ENCODE data around the gene MATN4. TPM values are rescaled to one million over a fixed set of nuclear protein-coding genes. Genes with fewer than 3 reads are reported as not detected.

Gene MATN4, protein sequence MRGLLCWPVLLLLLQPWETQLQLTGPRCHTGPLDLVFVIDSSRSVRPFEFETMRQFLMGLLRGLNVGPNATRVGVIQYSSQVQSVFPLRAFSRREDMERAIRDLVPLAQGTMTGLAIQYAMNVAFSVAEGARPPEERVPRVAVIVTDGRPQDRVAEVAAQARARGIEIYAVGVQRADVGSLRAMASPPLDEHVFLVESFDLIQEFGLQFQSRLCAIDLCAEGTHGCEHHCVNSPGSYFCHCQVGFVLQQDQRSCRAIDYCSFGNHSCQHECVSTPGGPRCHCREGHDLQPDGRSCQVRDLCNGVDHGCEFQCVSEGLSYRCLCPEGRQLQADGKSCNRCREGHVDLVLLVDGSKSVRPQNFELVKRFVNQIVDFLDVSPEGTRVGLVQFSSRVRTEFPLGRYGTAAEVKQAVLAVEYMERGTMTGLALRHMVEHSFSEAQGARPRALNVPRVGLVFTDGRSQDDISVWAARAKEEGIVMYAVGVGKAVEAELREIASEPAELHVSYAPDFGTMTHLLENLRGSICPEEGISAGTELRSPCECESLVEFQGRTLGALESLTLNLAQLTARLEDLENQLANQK
- total RNA-seq (not detected), polyA plus RNA-seq (under 1 TPM in 2 of 3 donors, not detected in 1; 0.19 to 0.52 TPM)
- long read RNA-seq, donor 1: 0 reads
- long read RNA-seq, donor 2, partial matches to known transcripts: 37 of 43 reads
- long read RNA-seq, donor 2, other reads (novel, unspliced or antisense): 6 of 43 reads

DNA sequence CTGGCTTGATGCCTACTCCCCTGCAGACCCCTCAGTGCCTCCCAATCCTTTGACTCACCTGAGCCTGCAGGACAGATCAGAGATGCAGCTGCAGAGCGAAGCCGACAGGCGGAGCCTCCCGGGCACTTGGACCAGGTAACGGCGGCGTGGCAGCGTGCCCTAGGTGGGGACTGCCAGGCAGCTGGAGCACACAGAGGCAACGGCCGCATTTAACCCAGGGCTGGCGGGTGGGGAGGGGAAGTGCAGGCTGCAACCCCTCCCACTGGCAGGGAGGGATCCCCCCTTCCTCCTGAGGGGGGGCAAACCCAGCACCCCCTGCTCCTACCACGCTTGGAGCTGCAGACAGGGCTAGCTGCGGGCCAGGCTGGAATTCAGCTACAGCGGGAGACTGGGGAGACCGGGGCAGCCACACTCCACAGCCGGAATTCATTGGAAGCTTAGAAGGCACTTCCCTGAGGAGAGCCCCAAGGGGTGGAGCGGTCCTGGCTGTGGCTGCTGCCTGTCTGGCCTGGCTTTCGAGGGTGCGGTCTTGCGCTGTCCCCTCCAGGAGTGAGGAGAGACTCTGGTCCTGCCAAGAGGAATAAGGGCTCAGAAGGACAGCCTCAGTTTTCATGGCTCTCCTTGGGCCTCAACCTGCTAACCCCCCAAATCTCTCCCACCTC, at the start of gene MATN4:
Gene MATN4 (minus strand): TSS at position 183 of the 662 bp plus-strand sequence. CDS start 2,717 bp downstream, outside the sequence.
- no peaks in the 10 kb centered on the region for H3K36me3 ChIP-seq
- H3K9me3 ChIP-seq: no peaks in the 10 kb centered on the region
- TF ChIP-seq POLR2AphosphoS5 (IDR thresholded peaks at IDR 0.05) (no peak), POLR2A (IDR thresholded peaks at IDR 0.05) (no peak)
- TF ChIP-seq, protein P1, sequence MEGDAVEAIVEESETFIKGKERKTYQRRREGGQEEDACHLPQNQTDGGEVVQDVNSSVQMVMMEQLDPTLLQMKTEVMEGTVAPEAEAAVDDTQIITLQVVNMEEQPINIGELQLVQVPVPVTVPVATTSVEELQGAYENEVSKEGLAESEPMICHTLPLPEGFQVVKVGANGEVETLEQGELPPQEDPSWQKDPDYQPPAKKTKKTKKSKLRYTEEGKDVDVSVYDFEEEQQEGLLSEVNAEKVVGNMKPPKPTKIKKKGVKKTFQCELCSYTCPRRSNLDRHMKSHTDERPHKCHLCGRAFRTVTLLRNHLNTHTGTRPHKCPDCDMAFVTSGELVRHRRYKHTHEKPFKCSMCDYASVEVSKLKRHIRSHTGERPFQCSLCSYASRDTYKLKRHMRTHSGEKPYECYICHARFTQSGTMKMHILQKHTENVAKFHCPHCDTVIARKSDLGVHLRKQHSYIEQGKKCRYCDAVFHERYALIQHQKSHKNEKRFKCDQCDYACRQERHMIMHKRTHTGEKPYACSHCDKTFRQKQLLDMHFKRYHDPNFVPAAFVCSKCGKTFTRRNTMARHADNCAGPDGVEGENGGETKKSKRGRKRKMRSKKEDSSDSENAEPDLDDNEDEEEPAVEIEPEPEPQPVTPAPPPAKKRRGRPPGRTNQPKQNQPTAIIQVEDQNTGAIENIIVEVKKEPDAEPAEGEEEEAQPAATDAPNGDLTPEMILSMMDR (IDR thresholded peaks at IDR 0.05 in 8 of 11, conservative IDR thresholded peaks at IDR 0.05 in 3 of 11): no peak
- DNase-seq: no peak
- peaks cover 0 to 21% (median 15%) of the 10 kb centered on the region in 6 donors for H3K4me1 ChIP-seq
- H3K27ac ChIP-seq: no peak within 1 kb of the TSS
- no peak within 1 kb of the TSS for H3K4me3 ChIP-seq
- peaks cover 0 to 83% (median 40%) of the 10 kb centered on the region in 7 donors for H3K27me3 ChIP-seq (replicated peaks in 1 of 7)
- intact Hi-C loops (cut with DNase I; ENCODE audit: low total_unique reads): no loop called here
- WGBS, 5 donors: 49 to 71% (median 62%) methylated on average over 7 to 20 of the region's 20 CpGs

DNA sequence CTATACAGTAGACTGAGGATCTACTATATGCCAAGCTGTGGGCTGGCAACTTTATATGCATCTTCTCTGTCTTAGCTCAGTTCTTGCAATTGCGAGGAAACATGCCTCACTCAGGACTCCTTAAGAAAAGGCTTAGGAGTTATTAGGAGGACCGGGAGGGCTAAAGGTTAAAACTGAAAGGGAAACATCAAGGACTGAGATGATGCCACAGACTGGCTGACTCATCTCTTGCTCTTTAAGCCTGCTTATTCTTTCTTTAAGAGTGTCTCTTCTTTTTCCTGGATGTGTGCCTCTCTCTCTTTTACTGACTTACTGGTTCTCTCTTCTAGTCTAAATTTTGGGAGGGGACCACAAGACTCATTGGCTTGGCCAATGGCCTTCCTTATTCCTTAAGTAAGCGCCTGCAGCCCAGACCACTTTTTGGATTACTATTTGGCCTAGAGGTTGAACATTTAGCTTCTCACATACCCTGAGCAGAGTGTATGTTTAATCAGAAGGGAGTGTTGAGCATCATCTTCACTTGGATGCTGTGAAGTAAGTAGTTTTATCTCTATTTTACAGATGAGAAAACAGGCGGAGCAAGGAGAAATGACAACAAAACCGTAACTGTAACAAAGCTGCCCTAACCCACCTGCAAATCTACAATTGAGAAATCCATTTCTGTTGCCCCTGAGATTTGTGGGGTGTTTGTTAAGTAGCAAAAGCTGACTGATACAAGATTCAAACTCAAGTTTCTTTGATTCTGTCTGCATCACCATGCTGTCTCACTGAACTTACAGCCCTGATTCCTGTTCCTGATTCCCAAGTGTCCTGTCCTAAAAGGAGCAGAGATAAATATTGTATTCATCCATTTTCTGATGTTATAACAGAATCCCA, 47.3 kb upstream of the MATN4 start:
- Histone ChIP-seq H3K27ac (peak overlapping the region in 5 of 8 donors; percentile 27 to 63 (median 32)), H3K4me3 (no peak overlapping the region), H3K36me3 (no peaks in the 10 kb centered on the region), H3K9me3 (no peaks in the 10 kb centered on the region), H3K27me3 (replicated peaks in 1 of 7) (no peaks in the 10 kb centered on the region), H3K4me1 (peaks cover 0 to 39% (median 26%) of the 10 kb centered on the region in 6 donors)
- TF ChIP-seq, protein P1 (IDR thresholded peaks at IDR 0.05 in 8 of 11, conservative IDR thresholded peaks at IDR 0.05 in 3 of 11): no peak
- no peak for TF ChIP-seq POLR2A (IDR thresholded peaks at IDR 0.05)
- TF ChIP-seq POLR2AphosphoS5 (IDR thresholded peaks at IDR 0.05): no peak
- DNase-seq: no peak
- 45 to 84% (median 65%) methylated on average over 5 of the region's 5 CpGs for WGBS, 5 donors
- intact Hi-C loops (cut with DNase I; ENCODE audit: low total_unique reads): no loop called here

DNA sequence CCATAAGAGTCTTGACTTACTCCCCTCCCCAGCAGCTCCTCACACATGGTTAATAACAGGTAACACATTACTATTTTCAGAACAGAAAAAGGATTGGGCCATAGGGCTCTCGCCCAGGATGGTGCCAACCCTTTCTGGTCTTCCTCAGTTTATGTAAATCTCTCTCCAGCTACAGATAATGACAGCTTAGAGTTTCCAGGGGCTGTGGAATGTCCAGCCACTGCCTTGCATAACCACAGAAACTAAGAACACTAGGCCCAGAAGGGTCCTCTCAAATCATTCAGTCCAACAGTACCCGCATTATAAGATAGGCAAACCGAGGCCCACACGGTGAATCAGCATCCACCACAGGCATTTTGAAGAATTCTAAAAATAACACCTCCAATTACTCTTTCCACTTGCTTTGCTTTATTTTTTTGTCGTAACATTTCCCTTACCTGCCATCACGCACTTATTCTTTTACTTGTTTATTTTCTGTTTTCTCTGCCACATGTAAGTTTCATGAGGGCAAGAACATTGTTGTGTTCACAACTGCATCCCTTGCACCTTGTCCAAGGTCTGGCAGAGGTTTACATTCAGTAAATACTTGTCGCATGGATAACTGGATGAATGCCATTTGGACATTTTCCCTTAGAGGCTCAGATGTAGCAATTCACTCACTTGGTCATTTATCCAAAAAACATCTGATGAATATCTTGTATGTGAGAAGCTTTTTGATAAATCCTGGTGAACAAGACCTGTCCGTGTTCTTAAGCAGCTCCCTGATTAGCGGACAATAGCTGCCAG, 46.5 kb upstream of the MATN4 start:
- intact Hi-C loops (cut with DNase I; ENCODE audit: low total_unique reads): no loop called here
- no peaks in the 10 kb centered on the region for H3K36me3 ChIP-seq
- H3K4me1 ChIP-seq: peaks cover 0 to 31% (median 22%) of the 10 kb centered on the region in 6 donors
- H3K27ac ChIP-seq: peak overlapping the region in 5 of 8 donors; percentile 27 to 63 (median 32)
- H3K27me3 ChIP-seq (replicated peaks in 1 of 7): no peaks in the 10 kb centered on the region
- no peak for DNase-seq
- TF ChIP-seq POLR2A (IDR thresholded peaks at IDR 0.05) (no peak), POLR2AphosphoS5 (IDR thresholded peaks at IDR 0.05) (no peak)
- TF ChIP-seq, protein P1 (IDR thresholded peaks at IDR 0.05 in 8 of 11, conservative IDR thresholded peaks at IDR 0.05 in 3 of 11): no peak
- H3K9me3 ChIP-seq: no peaks in the 10 kb centered on the region
- WGBS, 5 donors: 70 to 85% (median 76%) methylated on average over 9 of the region's 9 CpGs
- H3K4me3 ChIP-seq: no peak overlapping the region

All from spleen (tissue), 13 donors.